ENCODE data around the gene PLEKHG5.

The PLEKHG5 gene

GRCh38 chr1:6417961-6418667 is 73.4 kb downstream of the PLEKHG5 start:
- H3K9ac ChIP-seq (ENCODE audit: low read length): no peak overlapping the region
- peaks cover 94% of the 10 kb centered on the region for H3K27me3 ChIP-seq (ENCODE audit: control insufficient read depth, insufficient read depth, low read length)
- H3K4me1 ChIP-seq (ENCODE audit: control insufficient read depth, insufficient read depth, low read length): peaks cover 40% of the 10 kb centered on the region
- no peak overlapping the region for H3K4me3 ChIP-seq (ENCODE audit: low read length)
- no peaks in the 10 kb centered on the region for H3K9me3 ChIP-seq (ENCODE audit: control insufficient read depth, low read length)
- no peaks in the 10 kb centered on the region for H3K36me3 ChIP-seq (ENCODE audit: control insufficient read depth, insufficient read depth, low read length)
